Transverse colon (tissue), 3 donors: ENCODE results near the gene UCK1.

Experiments used
- CTCF ChIP-seq, 5 experiments: fragments of 200-600 bp in 3 of 5; fragments of 450-650 bp in 2 of 5; sonication (generic) in 3 of 5; IDR thresholded peaks; 1 replicate in 2 of 5; 2 replicates in 3 of 5; pipeline ENCODE4 v1.5.1; 2016 to 2017; ENCODE audit warnings: antibody characterized with exemption in 5 of 5, inconsistent platforms in 3 of 5, mild to moderate bottlenecking in 2 of 5, moderate library complexity in 1 of 5
- POLR2A ChIP-seq: fragments of 450-650 bp; IDR thresholded peaks from one replicate; pipeline ENCODE4 v1.6.1; 2016; ENCODE audit warnings: antibody characterized with exemption, mild to moderate bottlenecking, moderate library complexity

GRCh38 chr9:131516930-131517329 lies 14.1 kb downstream of the UCK1 start:
- TF ChIP-seq CTCF (IDR thresholded peaks at IDR 0.05) (no peak), POLR2A (no peak)
